HG03439 (cell line): Measurements from ENCODE around the gene TRIO.
A peak's percentile ranks its signal among the peaks of the same experiment; 100 is the strongest.

Experiments
- ATAC-seq: cut with Tn5 transposase; IDR thresholded peaks from one replicate; pipeline ENCODE4 v1.9.1; 2021; ENCODE audit warnings: mild to moderate bottlenecking, moderate library complexity; ENCODE audit not compliant: unreplicated experiment

The TRIO gene

DNA sequence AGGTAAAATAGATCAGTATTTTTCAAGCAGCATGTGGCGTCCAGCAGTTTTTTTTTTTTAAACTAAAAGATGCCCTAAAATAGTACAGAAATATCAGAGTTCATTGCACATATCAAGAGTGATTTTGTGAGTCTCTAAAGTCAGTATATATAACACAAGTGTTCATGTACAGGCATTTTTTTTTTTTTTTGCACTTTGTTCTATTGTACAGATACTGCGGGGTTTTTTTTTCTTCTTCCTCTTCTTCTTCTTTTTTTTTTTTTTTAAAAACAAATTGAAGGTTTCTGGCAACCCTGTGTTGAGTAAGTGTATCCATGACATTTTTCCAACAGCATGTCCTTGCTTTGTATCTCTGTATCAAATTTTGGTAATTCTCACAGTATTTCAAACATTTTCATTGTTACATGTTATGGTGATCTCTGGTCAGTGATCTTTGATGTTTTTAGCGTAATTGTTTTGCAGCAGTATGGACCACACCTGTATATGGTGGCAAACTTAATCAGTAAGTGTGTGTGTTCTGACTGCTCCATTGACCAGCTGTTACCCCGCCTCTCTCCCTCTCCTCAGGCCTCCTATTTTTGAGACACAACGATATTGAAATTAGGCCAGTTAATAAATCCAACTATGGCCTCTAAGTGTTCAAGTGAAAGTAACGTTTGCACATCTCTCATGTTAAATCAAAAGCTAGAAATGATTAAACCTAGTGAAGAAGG, 76.8 kb downstream of the TRIO start:
- ATAC-seq, result no peak

DNA sequence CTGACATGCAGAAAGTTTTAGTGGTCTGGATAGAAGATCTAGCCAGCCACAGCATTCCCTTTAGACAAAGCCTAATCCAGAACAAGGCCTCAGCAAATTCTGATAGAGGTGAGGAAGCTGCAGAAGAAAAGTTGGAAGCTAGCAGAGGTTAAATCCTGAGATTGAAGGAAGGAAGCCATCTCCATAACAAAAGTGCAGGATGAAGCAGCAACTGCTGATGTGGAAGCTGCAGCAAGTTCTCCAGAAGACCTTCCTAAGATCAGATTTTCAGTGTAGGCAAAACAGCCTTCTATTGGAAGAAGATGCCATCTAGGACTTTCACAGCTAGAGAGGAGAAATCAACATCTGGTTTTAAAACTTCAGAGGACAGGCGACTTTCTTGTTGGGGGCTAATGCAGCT, 77.5 kb downstream of the TRIO start:
- no peak for ATAC-seq

DNA sequence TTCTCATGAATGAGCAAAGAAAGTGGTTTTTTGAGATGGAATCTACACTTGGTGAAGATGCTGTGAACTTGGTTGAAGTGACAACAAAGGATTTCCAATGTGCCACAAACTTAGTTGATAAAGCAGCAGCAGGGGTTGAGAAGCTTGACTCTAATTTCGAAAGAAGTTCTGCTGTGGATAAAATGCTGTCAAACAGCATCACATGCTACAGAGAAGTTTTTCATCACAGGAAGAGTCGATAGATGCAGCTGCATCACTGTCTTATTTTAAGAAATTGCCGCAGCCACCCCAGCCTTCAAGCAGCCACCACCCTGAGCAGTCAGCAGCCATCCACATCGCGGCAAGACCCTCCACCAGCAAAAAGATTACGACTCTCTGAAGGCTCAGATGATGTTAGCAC, 78.6 kb downstream of the TRIO start:
- ATAC-seq, result no peak

DNA sequence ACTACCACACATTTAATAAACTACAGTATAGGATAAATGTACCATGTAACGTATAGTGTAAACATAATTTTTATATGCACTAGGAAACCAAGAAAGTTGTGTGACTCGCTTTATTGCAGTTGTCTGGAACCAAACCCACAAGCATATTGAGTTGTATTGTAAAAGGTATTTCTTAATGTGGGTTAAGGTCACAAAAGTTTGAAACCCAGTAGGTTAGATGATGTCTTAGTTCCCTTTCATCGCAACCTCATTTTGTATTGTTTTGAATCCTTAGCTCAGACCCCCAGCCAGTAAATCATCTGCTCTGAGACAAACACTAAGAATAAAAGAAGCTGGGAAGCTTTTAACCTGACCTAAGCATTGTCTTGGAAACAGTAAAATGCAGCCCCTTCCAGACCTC, 79.1 kb downstream of the TRIO start:
- no peak for ATAC-seq

DNA sequence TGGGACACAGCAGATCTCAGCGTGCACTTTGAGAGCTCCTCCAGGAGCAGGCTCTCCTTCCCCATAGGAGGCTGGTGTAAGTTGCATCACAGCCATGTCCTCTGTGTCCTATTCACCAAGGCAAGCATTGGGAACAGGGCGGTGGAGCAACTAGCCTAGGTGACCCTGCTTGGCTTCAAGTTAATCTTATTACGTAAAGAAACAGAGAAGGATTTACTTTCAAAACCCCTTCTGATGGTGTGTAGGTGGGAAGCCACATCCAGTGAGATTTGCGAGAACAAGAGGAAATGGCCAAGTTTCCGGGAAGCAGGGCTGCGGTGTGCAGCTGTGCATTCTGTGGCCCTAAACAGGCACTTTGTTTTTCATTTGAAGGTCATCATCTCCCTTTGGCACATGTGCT, 80.2 kb downstream of the TRIO start:
- no peak for ATAC-seq

DNA sequence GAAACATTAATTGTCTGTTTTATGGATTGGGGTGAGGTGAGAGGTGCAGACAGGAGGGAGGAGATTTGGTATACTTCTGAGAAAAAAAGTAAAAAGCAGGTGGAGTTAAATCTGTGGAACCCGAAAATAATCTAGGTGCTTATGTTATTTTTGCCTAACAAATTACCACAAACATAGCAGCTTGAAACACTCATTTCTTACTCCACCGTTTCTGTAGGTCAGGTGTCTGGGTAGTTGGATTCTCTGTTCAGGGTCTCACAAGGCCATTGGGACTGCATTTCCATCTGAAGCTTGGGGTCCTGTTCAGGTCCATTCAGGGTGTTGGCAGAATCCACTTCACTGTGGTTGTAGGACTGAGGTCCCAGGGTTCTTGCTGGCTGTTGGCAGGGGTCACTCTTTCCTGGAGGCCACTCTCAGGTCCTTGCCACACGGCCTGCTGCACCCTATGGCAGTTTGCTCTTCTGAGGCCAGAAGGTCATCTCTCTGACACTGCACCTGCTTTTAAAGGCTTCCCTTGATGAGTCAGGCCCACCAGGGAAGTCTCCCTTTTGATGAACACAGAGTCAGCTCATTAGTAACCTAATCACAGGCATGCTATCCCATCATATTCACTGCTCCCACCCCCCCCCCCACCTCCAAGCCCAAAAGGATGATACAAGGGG, 82.2 kb downstream of the TRIO start:
- peak; percentile 50 for ATAC-seq

DNA sequence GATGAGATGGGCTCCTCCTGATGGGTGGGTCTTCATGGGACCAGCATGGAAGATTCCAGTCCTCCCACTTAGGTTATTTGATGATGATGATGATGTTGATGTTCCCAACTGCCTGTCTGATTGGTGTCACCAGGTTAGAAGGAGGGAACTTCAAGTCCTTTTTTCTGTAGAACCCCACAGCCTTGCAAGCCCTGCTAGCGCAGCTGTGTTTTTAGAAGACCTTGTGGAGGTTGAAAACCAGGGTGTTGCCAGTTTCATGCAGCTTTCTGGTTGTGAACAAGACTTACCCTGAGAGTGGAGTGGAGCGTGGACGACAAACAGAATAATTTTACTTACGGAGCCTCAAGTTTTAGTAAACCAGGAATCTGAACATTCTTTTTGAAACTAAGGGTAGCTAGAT, 83.0 kb downstream of the TRIO start:
- no peak for ATAC-seq

DNA sequence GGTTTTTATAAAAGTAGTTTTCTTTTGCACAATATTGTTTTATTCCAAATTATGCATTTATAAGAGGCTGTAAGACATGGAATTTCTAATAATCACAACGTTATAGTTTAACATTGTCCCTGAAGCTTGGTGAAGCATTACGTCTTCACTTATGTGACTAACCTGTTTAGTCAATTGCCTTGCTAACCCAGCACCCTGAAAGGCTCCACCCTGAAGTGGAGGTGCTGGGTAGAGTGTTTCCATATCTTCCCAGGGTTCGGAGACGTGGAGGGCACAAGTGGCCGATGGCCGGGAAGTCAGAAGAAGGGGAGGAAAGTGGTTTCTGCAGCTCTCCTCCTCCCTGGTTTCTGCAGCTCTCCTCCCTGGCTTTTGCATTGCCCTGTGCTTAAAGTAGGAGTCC, 83.4 kb downstream of the TRIO start:
- ATAC-seq, result no peak

DNA sequence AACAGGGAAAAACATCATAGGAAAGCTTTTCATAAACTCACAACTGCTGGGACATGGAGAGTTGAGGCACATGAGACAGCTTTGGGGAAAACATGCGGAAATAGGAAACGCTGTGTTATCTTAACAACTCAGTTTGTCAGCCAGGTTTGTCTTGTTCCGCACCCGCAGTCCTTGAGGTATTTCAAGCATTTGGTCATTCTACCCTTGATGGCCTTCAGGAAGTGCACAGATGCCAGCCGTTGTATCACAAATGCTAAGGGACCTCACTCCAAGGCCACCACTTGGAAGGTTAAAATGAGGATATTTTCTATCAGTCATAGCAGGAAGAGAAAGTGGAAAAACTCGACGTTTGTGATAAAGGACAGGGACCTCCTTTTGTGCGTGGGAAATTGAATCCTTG, 83.8 kb downstream of the TRIO start:
- no peak for ATAC-seq

DNA sequence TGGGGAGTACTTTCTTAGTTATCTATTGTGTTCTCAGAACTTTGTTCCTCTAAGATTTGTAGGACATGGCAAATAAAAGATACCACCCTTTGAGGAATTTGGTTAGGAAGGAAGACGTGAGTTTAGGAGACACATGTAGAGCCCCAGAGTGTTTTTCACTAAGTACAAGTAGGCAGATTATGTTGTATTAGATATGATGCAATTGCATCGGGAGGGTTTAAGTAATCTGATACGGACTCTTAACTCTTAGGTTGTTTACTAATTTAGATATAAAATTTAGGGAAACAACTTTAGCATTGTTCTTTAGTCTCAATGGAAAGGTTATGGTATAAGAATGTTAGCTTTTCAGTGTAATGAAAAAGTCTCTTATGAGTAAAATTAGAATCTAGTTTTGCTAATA, 84.4 kb downstream of the TRIO start:
- no peak for ATAC-seq

DNA sequence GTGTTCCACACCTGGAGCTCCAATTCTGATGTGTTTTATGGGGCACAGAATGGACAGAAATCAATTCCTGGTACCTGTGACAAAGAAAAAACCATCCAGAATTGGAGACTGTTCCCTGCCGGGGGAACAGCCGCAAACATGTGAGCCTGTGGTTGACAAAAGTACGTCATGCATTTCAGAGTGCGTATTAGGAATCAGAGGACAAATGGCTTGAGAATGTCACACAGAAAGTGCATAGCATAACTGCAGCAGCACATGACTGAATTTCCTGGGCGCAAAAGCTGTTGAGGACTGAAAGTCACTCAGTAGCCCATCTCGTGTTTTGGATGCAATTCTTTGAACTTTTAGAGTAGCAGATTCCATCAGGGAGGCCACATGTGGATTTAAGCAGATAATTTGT, 85.1 kb downstream of the TRIO start:
- ATAC-seq, result no peak

DNA sequence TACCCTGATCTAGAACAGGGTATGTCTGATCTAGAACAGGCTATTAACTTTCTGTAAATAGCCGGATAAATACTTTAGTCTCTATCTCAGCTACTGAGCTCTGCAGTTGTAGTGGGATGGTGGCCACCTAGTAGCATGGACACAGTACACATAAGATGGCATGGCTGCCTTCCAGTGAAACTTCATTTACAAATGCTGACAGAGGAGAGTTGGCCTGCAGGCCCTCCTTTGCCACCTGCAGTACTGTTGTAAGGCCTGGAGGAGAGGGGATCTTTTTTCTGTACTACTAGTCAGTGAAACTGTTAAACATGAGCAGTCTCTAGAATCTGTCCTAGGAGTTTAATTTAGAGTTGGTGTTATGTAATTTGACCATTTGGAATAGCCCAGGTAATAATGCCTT, 86.0 kb downstream of the TRIO start:
- ATAC-seq, result no peak

DNA sequence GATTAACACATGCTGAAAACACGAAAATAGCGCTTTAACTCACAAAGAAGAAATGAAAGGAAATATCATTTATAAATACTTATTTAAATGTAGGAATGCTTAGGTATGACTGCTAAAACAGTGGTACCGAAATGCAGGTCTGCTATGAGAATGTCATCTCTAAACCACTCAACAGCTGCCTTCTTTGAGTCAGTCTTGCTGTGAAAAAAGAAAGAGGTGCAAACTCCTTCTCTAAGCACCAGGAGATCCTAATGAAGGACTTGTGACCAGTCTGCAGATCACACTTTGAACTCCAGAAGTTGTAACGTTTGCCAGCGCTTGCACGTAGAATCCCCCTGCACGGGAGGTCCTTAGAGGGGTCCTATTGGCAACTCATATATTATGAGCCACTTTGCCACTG, 86.6 kb downstream of the TRIO start:
- ATAC-seq, result no peak

DNA sequence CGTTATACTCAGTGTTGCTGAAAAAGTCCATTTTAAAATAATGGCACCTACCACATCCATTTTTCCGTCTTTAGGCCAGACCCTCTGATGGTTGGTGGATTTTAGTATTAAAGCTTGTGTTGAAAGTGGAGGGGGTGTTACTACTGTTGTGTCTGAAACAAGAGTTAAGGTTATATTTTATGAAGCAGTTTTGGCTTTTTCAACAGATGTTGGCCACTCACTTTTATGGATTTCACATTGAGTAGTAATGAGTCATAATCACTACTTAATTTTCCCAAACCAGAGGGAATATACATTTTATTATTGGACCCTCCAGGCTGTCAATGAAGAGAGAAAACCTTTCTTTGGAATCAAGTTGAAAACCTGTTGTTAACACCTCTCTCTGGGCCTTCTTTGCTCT, 88.0 kb downstream of the TRIO start:
- no peak for ATAC-seq

DNA sequence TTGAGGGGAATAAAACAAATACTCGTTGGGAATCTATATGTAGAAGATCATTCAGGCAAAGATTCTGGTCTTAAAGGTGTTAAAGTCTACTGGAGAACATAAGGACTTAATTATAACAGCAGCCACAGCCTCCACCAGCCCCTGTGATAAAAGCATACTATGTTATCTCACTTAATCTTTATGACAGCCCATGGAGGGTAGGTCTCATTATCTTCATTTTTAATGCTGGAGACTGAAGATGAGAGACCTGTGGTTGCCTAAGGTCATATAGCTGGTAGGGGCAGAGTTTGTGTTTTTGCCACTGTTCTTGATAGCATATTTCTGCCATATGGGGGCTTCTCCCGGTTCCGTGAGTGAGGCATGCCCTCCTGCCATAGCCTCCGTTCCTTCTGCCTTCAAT, 88.7 kb downstream of the TRIO start:
- ATAC-seq, result no peak

DNA sequence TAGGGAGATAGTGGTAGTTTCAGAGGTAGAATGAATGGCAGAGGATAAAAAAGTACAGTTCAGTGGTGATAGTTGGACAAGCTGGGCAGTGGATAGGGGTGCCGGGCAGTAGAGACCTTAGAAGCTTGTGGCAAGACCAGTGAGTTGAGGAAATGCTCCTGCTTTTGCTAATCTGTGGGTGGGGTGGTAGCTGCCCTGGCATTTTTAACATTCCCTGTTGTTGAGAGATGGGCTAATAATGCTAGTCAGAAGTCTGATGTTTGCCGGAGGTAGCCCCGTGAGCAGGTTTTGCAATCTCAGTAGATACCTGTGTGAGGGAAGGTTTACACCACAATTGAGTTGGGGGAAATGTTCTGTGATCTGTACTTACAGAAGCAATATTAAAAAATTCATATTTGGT, 91.1 kb downstream of the TRIO start:
- ATAC-seq, result no peak

DNA sequence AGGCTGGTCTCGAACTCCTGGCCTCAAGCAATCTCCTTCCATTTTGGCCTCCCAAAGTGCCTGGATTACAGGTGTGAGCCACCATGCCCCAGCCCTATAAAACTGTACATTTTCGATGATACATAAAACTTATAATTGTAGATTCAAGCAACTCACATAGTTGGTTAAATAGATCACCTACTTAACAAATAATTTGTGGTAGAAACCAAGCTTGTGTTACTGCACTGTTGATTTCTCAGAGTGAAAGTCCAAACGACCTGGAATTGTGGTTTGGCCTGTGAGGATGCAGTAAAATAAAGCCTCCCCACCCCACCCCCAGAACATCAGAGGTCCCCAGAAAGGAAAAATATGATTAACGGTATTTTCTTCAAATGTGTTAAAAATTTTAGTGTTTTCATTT, 92.7 kb downstream of the TRIO start:
- ATAC-seq, result no peak

DNA sequence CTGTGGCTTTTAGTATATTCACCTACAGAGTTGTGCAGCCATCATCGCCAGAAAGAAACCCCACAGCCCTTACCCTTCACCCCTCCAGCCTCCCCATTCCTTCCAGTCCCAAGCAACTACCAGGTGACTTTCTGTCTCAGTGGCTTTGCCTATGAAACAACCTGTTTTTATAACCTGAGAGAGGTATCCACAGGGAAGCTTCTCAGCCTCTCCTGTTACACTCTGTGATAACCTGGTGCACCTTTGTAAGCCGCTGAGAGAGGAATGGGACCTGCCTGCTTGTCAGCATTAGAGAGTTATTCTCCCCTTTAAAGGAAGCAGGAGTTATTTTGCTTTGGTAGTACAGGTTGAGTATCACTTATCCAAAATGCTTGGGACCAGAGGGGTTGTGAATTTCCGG, 93.6 kb downstream of the TRIO start:
- ATAC-seq, result no peak

DNA sequence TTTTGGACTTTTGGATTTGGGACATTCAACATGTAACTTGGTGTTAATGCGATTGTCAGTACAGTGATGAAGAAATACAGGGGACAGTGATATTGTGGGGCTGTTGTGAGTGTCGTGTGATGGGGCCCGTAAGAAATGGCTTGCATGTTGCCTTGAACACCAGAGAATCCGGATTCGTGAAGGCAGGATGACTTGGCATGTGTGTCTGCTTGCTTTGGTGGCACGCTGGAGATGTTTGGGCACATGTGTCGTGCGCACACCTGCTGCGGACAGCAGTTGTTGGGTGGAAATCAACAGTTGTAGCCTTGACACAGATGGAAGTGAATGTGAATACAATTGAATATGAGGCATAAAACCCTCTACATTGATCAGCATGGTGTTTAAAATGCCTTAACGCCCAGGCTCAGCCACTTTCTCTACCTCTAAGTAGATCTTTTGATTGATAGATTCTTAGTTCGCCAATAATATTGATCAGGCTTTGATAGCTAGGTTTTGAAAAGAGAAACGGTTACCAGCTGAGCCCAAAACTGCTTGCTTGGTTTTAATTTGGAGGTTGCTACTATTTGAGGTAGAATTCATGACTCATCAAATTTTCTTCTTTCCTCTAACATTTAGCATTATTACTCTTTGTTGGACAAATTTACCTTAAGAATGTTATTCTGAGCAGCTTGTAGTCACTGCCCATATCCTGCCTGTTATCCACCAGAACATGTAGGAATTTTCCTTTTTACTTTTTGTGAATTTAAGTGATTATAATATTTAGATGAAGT, 94.4 kb downstream of the TRIO start:
- ATAC-seq, result no peak

DNA sequence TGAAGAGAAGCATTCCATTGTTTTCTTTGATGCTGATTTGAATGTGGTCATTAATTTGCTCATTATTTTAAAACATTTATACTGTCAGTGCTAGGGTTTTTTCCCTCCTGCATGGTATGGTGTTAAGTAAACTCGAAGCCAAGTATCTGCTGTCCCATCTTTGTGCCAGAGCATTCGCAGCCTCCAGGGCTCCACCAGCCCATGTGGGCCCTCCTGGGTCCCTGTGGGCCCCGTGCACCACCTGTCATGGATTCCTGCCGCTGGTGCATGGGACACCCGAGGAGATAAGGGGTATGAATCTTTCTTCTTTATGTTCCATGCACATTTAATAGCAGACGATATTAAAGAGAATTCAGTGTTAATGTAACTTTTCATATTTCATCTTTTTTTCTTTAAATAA, 95.1 kb downstream of the TRIO start:
- no peak for ATAC-seq

DNA sequence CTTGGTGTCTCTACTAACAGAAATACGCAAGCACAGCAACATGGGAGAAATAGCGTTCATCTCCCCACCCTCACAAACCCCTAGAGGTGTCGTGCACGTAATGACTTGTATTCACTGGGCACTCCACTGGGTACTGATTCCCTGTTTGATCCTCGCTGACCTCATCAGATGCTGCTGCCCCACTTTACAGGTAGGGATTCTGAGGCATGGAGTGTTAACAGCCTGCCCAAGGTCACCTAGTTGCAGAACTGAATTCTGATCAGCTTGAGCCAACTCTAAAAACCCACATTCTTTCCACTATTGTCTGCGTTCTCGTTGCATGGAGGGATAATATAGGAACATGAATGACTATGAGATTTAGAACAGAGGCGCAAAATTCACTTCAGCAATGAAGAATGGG, 96.3 kb downstream of the TRIO start:
- ATAC-seq, result no peak

DNA sequence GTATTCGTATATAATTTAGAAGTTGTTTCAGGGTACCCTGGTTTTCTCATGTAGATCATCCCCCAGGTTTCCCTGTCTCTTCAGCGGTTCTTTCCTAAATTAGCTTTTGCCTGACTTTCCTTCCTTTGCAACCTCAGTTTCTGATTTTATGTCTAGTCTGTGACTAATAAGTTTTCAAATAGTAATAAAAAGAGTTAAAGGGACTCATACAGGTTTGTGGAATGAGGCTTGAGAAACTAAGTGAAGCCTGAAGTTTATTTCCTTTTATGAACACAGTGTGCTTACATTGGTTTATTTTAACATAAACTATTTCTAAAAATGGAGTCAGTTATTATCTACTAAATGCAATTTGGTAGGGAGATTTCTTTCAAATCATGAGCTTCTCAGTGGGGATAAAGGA, 96.8 kb downstream of the TRIO start:
- no peak for ATAC-seq
